Measurements from ENCODE around the gene MBOAT1.

The MBOAT1 gene

GRCh38 chr6:20205722-20206161, 6.5 kb downstream of the MBOAT1 start:
- H3K27ac ChIP-seq (ENCODE audit: low read depth, low read length) = no peak overlapping the region

GRCh38 chr6:20204512-20204894, 7.8 kb downstream of the MBOAT1 start:
- H3K27ac ChIP-seq (ENCODE audit: low read depth, low read length) = no peak overlapping the region
- peaks cover 70 to 72% of the 10 kb centered on the region in 2 donors for H3K4me1 ChIP-seq (ENCODE audit: control insufficient read depth in 1 of 2, insufficient read depth in 2 of 2, low read length in 2 of 2)
- no peak overlapping the region for H3K9ac ChIP-seq (ENCODE audit: low read depth in 1 of 2, low read length in 2 of 2)

More at GRCh38 chr6:20205722-20206161, 6.5 kb downstream of the MBOAT1 start:
- peak overlapping the region in 1 of 2 donors; percentile 33 for H3K4me3 ChIP-seq (ENCODE audit: low read depth in 1 of 2, low read length in 2 of 2)
- H3K36me3 ChIP-seq (ENCODE audit: control insufficient read depth in 1 of 2, insufficient read depth in 2 of 2, low read length in 2 of 2) = no peaks in the 10 kb centered on the region
- H3K27me3 ChIP-seq (ENCODE audit: control insufficient read depth in 1 of 2, insufficient read depth in 2 of 2, low read length in 2 of 2) = no peaks in the 10 kb centered on the region
- peaks cover 75 to 76% of the 10 kb centered on the region in 2 donors for H3K4me1 ChIP-seq (ENCODE audit: control insufficient read depth in 1 of 2, insufficient read depth in 2 of 2, low read length in 2 of 2)
- H3K9me3 ChIP-seq (ENCODE audit: control insufficient read depth in 1 of 2, low read length in 2 of 2) = no peaks in the 10 kb centered on the region
- H3K9ac ChIP-seq (ENCODE audit: low read depth in 1 of 2, low read length in 2 of 2) = no peak overlapping the region

GRCh38 chr6:20203561-20204511, 8.4 kb downstream of the MBOAT1 start:
- no peaks in the 10 kb centered on the region for H3K9me3 ChIP-seq (ENCODE audit: control insufficient read depth in 1 of 2, low read length in 2 of 2)
- H3K36me3 ChIP-seq (ENCODE audit: control insufficient read depth in 1 of 2, insufficient read depth in 2 of 2, low read length in 2 of 2) = no peaks in the 10 kb centered on the region
- H3K27ac ChIP-seq (ENCODE audit: low read depth, low read length) = peak overlapping the region; percentile 27
- H3K4me1 ChIP-seq (ENCODE audit: control insufficient read depth in 1 of 2, insufficient read depth in 2 of 2, low read length in 2 of 2) = peaks cover 66 to 72% of the 10 kb centered on the region in 2 donors
- H3K4me3 ChIP-seq (ENCODE audit: low read depth in 1 of 2, low read length in 2 of 2) = no peak overlapping the region
- no peaks in the 10 kb centered on the region for H3K27me3 ChIP-seq (ENCODE audit: control insufficient read depth in 1 of 2, insufficient read depth in 2 of 2, low read length in 2 of 2)
- no peak overlapping the region for H3K9ac ChIP-seq (ENCODE audit: low read depth in 1 of 2, low read length in 2 of 2)

More at GRCh38 chr6:20204512-20204894, 7.8 kb downstream of the MBOAT1 start:
- Histone ChIP-seq H3K9me3 (ENCODE audit: control insufficient read depth in 1 of 2, low read length in 2 of 2) (no peaks in the 10 kb centered on the region), H3K4me3 (ENCODE audit: low read depth in 1 of 2, low read length in 2 of 2) (no peak overlapping the region), H3K36me3 (ENCODE audit: control insufficient read depth in 1 of 2, insufficient read depth in 2 of 2, low read length in 2 of 2) (no peaks in the 10 kb centered on the region), H3K27me3 (ENCODE audit: control insufficient read depth in 1 of 2, insufficient read depth in 2 of 2, low read length in 2 of 2) (no peaks in the 10 kb centered on the region)

- no peaks in the 10 kb centered on the region for H3K9me3 ChIP-seq (ENCODE audit: control insufficient read depth in 1 of 2, low read length in 2 of 2)
- no peaks in the 10 kb centered on the region for H3K36me3 ChIP-seq (ENCODE audit: control insufficient read depth in 1 of 2, insufficient read depth in 2 of 2, low read length in 2 of 2)
- H3K27ac ChIP-seq (ENCODE audit: low read depth, low read length) = no peak overlapping the region
- H3K9ac ChIP-seq (ENCODE audit: low read depth in 1 of 2, low read length in 2 of 2) = no peak overlapping the region
- H3K4me3 ChIP-seq (ENCODE audit: low read depth in 1 of 2, low read length in 2 of 2) = no peak overlapping the region
- peaks cover 74 to 80% of the 10 kb centered on the region in 2 donors for H3K4me1 ChIP-seq (ENCODE audit: control insufficient read depth in 1 of 2, insufficient read depth in 2 of 2, low read length in 2 of 2)
- H3K27me3 ChIP-seq (ENCODE audit: control insufficient read depth in 1 of 2, insufficient read depth in 2 of 2, low read length in 2 of 2) = no peaks in the 10 kb centered on the region
These were observed 9.5 kb downstream of the MBOAT1 start for GRCh38 chr6:20202699-20203302.

- H3K9me3 ChIP-seq (ENCODE audit: control insufficient read depth in 1 of 2, low read length in 2 of 2) = no peaks in the 10 kb centered on the region
- H3K27ac ChIP-seq (ENCODE audit: low read depth, low read length) = no peak overlapping the region
- H3K4me3 ChIP-seq (ENCODE audit: low read depth in 1 of 2, low read length in 2 of 2) = no peak overlapping the region
- H3K9ac ChIP-seq (ENCODE audit: low read depth in 1 of 2, low read length in 2 of 2) = no peak overlapping the region
- no peaks in the 10 kb centered on the region for H3K27me3 ChIP-seq (ENCODE audit: control insufficient read depth in 1 of 2, insufficient read depth in 2 of 2, low read length in 2 of 2)
- H3K36me3 ChIP-seq (ENCODE audit: control insufficient read depth in 1 of 2, insufficient read depth in 2 of 2, low read length in 2 of 2) = no peaks in the 10 kb centered on the region
- H3K4me1 ChIP-seq (ENCODE audit: control insufficient read depth in 1 of 2, insufficient read depth in 2 of 2, low read length in 2 of 2) = peaks cover 69 to 78% of the 10 kb centered on the region in 2 donors
These were observed 10.0 kb downstream of the MBOAT1 start for GRCh38 chr6:20202324-20202658.

- Histone ChIP-seq H3K27me3 (ENCODE audit: control insufficient read depth in 1 of 2, insufficient read depth in 2 of 2, low read length in 2 of 2) (no peaks in the 10 kb centered on the region), H3K9ac (ENCODE audit: low read depth in 1 of 2, low read length in 2 of 2) (peak overlapping the region in 1 of 2 donors; percentile 7), H3K9me3 (ENCODE audit: control insufficient read depth in 1 of 2, low read length in 2 of 2) (no peaks in the 10 kb centered on the region), H3K36me3 (ENCODE audit: control insufficient read depth in 1 of 2, insufficient read depth in 2 of 2, low read length in 2 of 2) (no peaks in the 10 kb centered on the region), H3K4me1 (ENCODE audit: control insufficient read depth in 1 of 2, insufficient read depth in 2 of 2, low read length in 2 of 2) (peaks cover 61 to 66% of the 10 kb centered on the region in 2 donors), H3K27ac (ENCODE audit: low read depth, low read length) (no peak overlapping the region), H3K4me3 (ENCODE audit: low read depth in 1 of 2, low read length in 2 of 2) (no peak overlapping the region)
These were observed 11.3 kb downstream of the MBOAT1 start for GRCh38 chr6:20200761-20201630.

- no peaks in the 10 kb centered on the region for H3K27me3 ChIP-seq (ENCODE audit: control insufficient read depth in 1 of 2, insufficient read depth in 2 of 2, low read length in 2 of 2)
- no peaks in the 10 kb centered on the region for H3K36me3 ChIP-seq (ENCODE audit: control insufficient read depth in 1 of 2, insufficient read depth in 2 of 2, low read length in 2 of 2)
- peak overlapping the region; percentile 45 to 50 for H3K4me3 ChIP-seq (ENCODE audit: low read depth in 1 of 2, low read length in 2 of 2)
- H3K27ac ChIP-seq (ENCODE audit: low read depth, low read length) = no peak overlapping the region
- H3K9me3 ChIP-seq (ENCODE audit: control insufficient read depth in 1 of 2, low read length in 2 of 2) = no peaks in the 10 kb centered on the region
- H3K9ac ChIP-seq (ENCODE audit: low read depth in 1 of 2, low read length in 2 of 2) = peak overlapping the region in 1 of 2 donors; percentile 4
- peaks cover 52 to 53% of the 10 kb centered on the region in 2 donors for H3K4me1 ChIP-seq (ENCODE audit: control insufficient read depth in 1 of 2, insufficient read depth in 2 of 2, low read length in 2 of 2)
These were observed 13.5 kb downstream of the MBOAT1 start for GRCh38 chr6:20198775-20199174.

- H3K9ac ChIP-seq (ENCODE audit: low read depth in 1 of 2, low read length in 2 of 2) = peak overlapping the region in 1 of 2 donors; percentile 4
- H3K27me3 ChIP-seq (ENCODE audit: control insufficient read depth in 1 of 2, insufficient read depth in 2 of 2, low read length in 2 of 2) = no peaks in the 10 kb centered on the region
- H3K4me3 ChIP-seq (ENCODE audit: low read depth in 1 of 2, low read length in 2 of 2) = peak overlapping the region; percentile 45 to 50
- H3K27ac ChIP-seq (ENCODE audit: low read depth, low read length) = no peak overlapping the region
- H3K36me3 ChIP-seq (ENCODE audit: control insufficient read depth in 1 of 2, insufficient read depth in 2 of 2, low read length in 2 of 2) = no peaks in the 10 kb centered on the region
- H3K4me1 ChIP-seq (ENCODE audit: control insufficient read depth in 1 of 2, insufficient read depth in 2 of 2, low read length in 2 of 2) = peaks cover 48% of the 10 kb centered on the region in 2 donors
- no peaks in the 10 kb centered on the region for H3K9me3 ChIP-seq (ENCODE audit: control insufficient read depth in 1 of 2, low read length in 2 of 2)
These were observed 14.0 kb downstream of the MBOAT1 start for GRCh38 chr6:20198156-20198774.

GRCh38 chr6:20197251-20197650, 15.0 kb downstream of the MBOAT1 start:
- Histone ChIP-seq H3K9me3 (ENCODE audit: control insufficient read depth in 1 of 2, low read length in 2 of 2) (no peaks in the 10 kb centered on the region), H3K4me3 (ENCODE audit: low read depth in 1 of 2, low read length in 2 of 2) (no peak overlapping the region), H3K27ac (ENCODE audit: low read depth, low read length) (no peak overlapping the region), H3K36me3 (ENCODE audit: control insufficient read depth in 1 of 2, insufficient read depth in 2 of 2, low read length in 2 of 2) (no peaks in the 10 kb centered on the region), H3K9ac (ENCODE audit: low read depth in 1 of 2, low read length in 2 of 2) (no peak overlapping the region), H3K4me1 (ENCODE audit: control insufficient read depth in 1 of 2, insufficient read depth in 2 of 2, low read length in 2 of 2) (peaks cover 43 to 45% of the 10 kb centered on the region in 2 donors), H3K27me3 (ENCODE audit: control insufficient read depth in 1 of 2, insufficient read depth in 2 of 2, low read length in 2 of 2) (no peaks in the 10 kb centered on the region)

Data from duodenal mucosa (tissue), 2 donors.